Measurements from ENCODE around the gene CD79A.

Gene CD79A

GRCh38 chr19:41886761-41887710 is 10.0 kb downstream of the CD79A start:
- DNase-seq = no peak

GRCh38 chr19:41887711-41888382 is 10.8 kb downstream of the CD79A start:
- peak; percentile 59 for DNase-seq

DNA sequence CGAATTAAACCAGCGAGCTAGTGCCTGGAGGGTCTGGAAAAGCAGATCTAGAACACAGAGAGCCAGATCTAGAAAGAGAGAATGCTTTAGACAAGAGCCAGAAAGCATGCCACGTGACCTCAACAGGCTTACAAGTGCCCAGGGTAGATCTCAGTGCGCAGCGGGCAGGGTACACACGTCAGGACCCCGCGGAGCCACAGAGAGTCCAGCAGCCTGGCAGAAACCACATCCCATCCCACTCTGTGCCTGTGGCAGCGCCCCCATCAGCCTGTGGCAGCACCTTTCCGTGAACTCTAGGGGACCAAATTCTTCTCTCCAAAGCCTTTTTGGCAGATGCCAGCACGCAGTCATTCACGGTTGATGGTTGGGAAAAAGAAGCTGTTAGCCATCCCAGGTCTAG is 11.8 kb downstream of the CD79A start:
- DNase-seq = no peak

GRCh38 chr19:41889896-41890295 is 12.8 kb downstream of the CD79A start:
- no peak for DNase-seq

DNA sequence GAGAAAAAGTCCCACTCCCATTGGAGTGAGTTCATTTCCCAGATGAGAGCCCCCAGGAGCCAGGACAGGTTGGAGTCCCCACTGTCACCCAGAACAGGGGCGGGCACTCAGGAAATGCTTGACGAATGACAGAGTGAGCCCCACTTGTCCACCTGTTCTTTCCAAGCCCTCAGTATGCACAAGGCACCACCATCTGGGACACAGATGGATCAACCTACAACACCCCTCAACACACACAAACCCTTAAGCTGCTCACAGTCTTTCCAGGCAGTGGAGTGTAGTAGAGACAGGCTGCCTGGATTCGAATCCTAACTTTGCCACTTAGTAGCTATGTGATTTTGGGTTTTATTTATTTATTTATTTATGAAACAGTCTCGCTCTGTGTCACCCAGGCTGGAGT is 13.9 kb downstream of the CD79A start:
- no peak for DNase-seq

DNA sequence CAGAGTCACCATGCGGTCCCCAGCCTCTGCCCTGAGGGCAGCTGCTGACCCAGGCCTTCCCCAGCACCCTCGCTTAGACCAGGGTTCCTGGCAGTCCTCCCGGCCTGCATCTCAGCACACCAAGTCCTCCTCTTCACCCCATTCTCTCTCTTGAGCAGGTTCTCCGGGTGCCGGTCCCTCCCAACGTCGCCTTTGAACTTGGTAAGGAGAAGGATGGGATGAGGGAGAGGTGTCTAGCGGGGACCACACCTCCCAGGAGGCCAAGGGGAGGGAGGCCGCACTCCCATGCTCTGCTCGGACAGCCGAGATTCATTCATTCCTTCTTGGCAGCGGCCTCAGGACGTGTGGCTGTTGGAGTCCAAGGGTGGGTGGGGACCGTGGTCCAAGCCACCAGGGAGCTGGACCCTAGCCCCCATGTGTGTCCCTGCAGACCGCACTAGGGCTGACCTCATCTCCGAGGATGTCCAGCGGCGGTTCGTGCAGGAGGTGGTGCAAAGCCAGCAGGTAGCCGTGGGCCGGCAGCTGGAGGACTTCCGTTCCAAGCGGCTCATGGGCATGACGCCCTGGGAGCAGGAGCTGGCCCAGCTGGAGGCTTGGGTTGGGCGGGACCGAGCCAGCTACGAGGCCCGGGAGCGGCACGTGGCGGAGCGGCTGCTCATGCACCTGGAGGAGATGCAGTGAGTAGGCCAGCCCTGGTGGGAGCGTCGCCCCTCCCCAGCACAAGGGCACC is 15.3 kb downstream of the CD79A start:
- DNase-seq = no peak

DNA sequence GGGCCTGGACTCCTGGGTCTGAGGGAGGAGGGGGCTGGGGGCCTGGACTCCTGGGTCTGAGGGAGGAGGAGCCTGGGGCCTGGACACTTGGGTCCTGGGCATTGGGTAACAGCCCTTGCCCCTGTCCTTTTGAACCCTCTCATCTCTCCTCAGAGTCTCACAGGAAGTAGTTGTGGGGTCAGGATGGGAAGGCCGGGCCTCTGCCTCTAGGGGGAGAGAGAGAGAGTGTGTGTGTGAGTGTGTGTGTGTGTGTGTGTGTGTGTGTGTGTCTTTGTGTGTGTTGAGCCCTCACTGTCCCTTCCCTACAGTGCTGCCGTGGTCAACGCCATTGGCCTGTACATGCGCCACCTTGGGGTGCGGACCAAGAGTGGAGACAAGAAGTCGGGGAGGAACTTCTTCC is 16.8 kb downstream of the CD79A start:
- no peak for DNase-seq

DNA sequence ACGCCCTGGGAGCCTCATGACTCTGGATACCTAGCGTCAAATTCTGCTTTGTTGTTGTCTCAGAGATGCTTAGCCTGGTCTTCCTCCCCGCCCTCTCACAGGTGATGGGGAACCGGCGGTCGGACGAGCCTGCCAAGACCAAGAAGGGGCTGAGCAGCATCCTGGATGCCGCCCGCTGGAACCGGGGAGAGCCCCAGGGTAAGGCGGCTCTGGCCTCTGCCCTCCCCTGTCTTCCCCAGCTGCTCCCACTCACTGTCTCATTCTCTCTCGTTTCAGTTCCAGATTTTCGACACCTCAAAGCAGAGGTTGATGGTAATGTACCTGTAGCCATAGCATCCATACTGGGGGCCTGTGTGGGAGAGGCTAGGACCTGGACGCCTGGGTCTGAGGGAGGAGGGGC is 17.3 kb downstream of the CD79A start:
- no peak for DNase-seq

- no peak for DNase-seq
These were observed 18.9 kb downstream of the CD79A start for GRCh38 chr19:41895745-41896580.

DNA sequence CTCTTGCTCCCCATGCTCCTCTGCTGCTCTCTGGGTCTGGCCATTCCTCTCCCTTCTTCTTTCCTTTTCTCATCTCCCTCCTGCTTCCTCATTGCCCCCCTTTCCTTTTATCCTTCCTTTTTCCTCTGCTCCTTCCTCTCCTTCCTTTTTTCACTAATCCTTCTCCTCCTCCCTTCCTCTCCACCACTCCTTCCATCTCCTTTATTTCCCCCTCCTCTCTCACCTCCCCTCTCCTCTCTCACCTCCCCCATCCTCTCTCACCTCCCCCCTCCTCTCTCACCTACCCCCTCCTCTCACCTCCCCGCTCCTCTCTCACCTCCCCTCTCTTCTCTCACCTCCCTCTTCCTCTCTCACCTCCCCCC is 19.5 kb downstream of the CD79A start:
- DNase-seq = no peak

GRCh38 chr19:41897181-41897580 is 20.1 kb downstream of the CD79A start:
- DNase-seq = no peak

DNA sequence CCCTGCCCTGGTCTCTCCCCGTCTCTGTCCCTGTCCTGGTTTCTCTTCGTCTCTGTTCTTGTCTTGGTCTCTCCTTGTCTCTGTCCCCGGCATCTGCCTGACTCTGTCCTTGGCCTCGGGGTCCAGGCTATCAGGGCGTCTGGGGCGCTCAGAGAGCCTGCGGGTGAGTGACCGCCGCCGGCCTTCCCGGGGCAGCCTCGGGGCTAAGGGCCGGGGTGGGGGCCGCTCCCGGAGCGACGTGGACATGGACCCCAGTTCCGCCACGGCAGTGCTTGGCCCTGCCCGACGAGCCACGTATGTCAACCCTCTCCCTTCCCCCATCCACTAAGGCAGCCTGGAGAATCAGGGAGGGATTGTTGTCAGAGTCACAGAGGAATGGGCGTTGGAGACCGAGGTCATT is 20.7 kb downstream of the CD79A start:
- DNase-seq = no peak

DNA sequence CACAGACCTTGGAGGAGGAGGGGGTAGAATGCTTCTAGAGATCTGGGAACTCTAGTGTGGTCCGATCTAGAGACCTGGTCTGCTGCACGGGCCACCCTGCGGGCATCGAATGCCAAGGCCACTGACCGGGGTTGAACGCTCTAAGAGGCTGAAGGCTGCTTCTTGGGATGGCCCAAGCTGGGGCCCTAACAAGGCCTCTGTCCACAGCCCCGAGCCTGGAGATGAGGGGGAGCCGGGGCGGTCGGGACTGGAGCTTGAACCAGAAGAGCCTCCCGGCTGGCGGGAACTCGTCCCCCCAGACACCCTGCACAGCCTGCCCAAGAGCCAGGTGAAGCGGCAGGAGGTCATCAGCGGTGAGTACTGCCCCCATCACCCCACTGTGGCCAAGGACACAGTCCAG is 21.2 kb downstream of the CD79A start:
- DNase-seq = no peak

DNA sequence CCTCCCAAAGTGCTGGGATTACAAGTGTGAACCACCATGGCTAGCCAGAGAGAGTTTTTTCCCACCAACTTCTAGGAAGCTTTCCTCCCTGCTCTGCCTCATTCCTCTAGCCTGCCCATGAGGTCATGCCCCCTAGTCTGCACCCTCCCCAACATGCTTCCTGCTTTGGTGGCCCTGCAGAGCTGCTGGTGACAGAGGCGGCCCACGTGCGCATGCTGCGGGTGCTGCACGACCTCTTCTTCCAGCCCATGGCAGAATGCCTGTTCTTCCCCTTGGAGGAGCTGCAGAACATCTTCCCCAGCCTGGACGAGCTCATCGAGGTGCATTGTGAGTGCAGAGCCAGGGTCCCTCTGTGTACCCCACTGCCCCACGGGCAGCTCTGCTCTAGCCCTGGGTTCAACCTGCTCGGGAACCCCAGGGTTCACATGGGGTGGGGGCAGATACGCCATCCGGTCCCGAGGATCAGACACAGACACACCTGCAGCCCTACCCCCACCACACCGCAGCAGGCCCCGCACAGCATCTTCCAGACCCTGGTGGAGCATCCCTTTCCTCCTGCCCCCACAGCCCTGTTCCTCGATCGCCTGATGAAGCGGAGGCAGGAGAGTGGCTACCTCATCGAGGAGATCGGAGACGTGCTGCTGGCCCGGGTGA is 24.8 kb downstream of the CD79A start:
- DNase-seq = no peak

DNA sequence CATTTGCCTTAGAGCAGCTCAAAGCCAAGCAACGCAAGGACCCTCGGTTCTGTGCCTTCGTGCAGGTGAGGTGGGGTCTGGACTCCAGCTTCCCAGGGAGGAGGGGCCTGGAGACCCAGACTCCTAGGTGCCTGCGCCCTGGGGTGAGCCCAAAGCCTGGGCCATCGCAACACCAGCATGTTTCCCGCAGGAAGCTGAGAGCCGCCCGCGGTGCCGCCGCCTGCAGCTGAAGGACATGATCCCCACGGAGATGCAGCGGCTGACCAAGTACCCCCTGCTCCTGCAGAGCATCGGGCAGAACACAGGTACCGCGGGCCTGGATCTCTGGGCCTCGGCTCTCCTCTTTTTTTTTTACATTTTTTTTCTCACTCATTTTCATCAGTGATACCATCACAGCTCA is 25.5 kb downstream of the CD79A start:
- no peak for DNase-seq

- DNase-seq = no peak
These were observed 26.3 kb downstream of the CD79A start for GRCh38 chr19:41903193-41903953.

DNA sequence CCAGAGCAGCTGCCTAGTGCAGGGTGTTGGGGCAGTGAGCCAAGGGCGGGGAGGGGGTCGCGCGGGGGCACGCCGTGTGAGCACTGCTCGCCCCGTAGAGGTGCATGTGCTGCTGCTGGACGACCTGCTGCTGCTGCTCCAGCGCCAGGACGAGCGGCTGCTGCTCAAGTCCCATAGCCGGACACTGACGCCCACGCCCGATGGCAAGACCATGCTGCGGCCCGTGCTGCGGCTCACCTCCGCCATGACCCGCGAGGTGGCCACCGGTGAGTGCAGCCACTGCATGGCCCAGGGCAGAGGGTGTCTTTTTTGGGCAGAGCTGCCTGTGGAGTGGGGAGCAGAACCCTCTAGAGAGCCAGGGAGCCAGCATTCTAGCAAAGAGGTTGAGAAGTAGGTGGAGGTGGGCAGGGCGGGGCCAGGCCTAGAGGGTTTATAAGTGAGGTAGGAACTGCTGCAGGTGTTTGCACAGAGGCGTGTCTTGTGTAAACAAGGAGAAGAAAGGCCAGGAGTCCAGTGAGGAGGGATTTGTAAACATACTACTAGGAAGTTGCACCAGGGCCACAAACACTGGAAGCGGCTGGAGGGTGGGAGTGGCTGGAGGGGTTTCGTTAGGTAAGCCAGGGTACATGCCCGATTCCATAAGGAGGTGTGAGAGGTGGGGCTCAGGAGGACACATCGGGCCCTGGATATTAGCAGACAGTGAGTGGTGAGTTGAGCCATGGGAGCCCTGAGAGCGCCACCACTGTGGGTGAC is 27.2 kb downstream of the CD79A start:
- DNase-seq = peak; percentile 66

GRCh38 chr19:41905273-41906002 is 28.4 kb downstream of the CD79A start:
- DNase-seq = no peak

GRCh38 chr19:41906271-41906670 is 29.2 kb downstream of the CD79A start:
- no peak for DNase-seq

Data from NCI-H2107 (cell line).